ENCODE results near the gene PTPRM. TPM values are rescaled to one million over a fixed set of nuclear protein-coding genes. Genes with fewer than 3 reads are reported as not detected.
"Not testable (repeated sequence)": the region's sequence is repeated elsewhere in the genome, so short reads cannot be mapped to it uniquely, and the experiment has no call there.

PTPRM gene
- total RNA-seq, 1 experiment from 2014 or later: 100.0 TPM

DNA sequence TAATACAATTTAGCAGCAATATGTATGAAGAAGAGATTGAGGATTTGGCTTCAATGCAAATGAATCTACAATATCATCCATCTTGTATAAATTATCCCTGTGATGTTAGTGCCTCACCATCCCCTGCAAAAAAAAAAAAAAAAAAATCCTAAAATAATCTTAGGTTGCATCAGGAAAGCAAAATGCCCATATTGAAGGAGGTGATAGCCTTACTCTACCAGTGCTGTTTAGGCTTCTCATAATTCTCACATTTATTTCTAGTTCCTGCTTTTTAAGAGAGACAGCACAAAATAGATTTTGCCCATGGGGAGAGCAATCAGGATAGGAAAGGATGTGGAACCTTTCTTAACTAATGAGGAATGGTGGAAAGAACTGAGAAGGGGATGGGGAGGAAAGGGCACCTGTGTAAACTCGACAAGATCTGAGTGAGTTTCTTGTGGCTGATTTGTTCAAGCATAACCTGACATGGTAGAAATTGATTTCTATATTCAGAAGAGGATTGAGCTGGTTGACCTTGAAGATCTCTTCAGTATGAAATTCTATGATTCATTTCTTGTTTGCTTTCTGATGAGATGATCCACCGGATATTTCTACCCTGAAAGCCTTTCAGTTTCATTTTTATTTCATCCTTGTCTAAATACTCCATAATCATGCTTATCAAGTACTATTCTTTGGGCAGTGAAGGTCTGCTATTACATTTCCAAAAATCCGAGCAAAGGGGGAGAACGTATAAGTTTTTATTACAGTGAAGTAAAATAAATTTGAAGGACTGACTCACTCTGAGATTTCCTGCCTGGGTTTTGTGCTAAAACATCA lies 391.2 kb downstream of the PTPRM start:
- POLR2A ChIA-PET: no interaction called here
- intact Hi-C loops (cut with micrococcal nuclease; ENCODE audit: unreplicated experiment): no loop called here
- H3K4me1 ChIP-seq: no peaks in the 10 kb centered on the region

DNA sequence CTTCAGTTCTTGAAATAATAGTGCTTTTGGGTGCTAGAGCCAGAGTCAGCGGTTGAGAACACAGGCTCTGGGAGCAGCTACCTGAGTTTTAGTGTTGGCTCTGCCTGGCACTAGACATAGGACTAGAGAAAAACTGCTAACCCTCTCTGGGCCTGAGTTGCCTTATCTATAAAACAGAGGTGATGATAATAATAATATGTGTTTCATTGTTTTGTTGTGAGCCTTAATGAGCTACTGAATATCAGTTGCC lies 391.7 kb downstream of the PTPRM start:
- Mint-ChIP-seq H3K4me1 (ENCODE audit: low read depth, unreplicated experiment) (peaks cover 16% of the 10 kb centered on the region), H3K36me3 (ENCODE audit: insufficient read depth, unreplicated experiment) (peaks cover 35% of the 10 kb centered on the region), H3K4me3 (ENCODE audit: unreplicated experiment) (no peak overlapping the region), H3K27me3 (ENCODE audit: insufficient read depth, unreplicated experiment) (no peaks in the 10 kb centered on the region), H3K9me3 (ENCODE audit: unreplicated experiment) (no peaks in the 10 kb centered on the region), H3K27ac (ENCODE audit: unreplicated experiment) (no peak overlapping the region)
- intact Hi-C loops (cut with micrococcal nuclease; ENCODE audit: unreplicated experiment): no loop called here
- H3K36me3 ChIP-seq (ENCODE audit: control insufficient read depth, insufficient read depth, low read length): no peaks in the 10 kb centered on the region
- TF ChIP-seq, protein P1, sequence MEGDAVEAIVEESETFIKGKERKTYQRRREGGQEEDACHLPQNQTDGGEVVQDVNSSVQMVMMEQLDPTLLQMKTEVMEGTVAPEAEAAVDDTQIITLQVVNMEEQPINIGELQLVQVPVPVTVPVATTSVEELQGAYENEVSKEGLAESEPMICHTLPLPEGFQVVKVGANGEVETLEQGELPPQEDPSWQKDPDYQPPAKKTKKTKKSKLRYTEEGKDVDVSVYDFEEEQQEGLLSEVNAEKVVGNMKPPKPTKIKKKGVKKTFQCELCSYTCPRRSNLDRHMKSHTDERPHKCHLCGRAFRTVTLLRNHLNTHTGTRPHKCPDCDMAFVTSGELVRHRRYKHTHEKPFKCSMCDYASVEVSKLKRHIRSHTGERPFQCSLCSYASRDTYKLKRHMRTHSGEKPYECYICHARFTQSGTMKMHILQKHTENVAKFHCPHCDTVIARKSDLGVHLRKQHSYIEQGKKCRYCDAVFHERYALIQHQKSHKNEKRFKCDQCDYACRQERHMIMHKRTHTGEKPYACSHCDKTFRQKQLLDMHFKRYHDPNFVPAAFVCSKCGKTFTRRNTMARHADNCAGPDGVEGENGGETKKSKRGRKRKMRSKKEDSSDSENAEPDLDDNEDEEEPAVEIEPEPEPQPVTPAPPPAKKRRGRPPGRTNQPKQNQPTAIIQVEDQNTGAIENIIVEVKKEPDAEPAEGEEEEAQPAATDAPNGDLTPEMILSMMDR (IDR thresholded peaks at IDR 0.05; ENCODE audit: insufficient read depth in 1 of 2, low read depth in 1 of 2, low read length in 1 of 2, severe bottlenecking in 1 of 2, unreplicated experiment in 1 of 2): no peak
- DNase-seq: no peak
- no peak overlapping the region for H3K4me3 ChIP-seq (ENCODE audit: low read depth, low read length)
- ChIA-PET CTCF (no interaction called here), POLR2A (no interaction called here)
- H3K9me3 ChIP-seq: no peaks in the 10 kb centered on the region
- no TSS peak for BruUV-seq (replicated peaks)
- H3K4me1 ChIP-seq: no peaks in the 10 kb centered on the region
- H3K27me3 ChIP-seq (replicated peaks; ENCODE audit: control insufficient read depth, insufficient read depth, low read length): no peaks in the 10 kb centered on the region

More for the DNA sequence above, 391.2 kb downstream of the PTPRM start:
- no peaks in the 10 kb centered on the region for H3K9me3 Mint-ChIP-seq (ENCODE audit: unreplicated experiment)
- TF ChIP-seq, protein P1 (IDR thresholded peaks at IDR 0.05; ENCODE audit: insufficient read depth in 1 of 2, low read depth in 1 of 2, low read length in 1 of 2, severe bottlenecking in 1 of 2, unreplicated experiment in 1 of 2): no peak
- no TSS peak for BruUV-seq (replicated peaks)
- H3K27ac Mint-ChIP-seq (ENCODE audit: unreplicated experiment): no peak overlapping the region
- Histone ChIP-seq H3K27me3 (replicated peaks; ENCODE audit: control insufficient read depth, insufficient read depth, low read length) (no peaks in the 10 kb centered on the region), H3K4me3 (ENCODE audit: low read depth, low read length) (no peak overlapping the region), H3K9me3 (no peaks in the 10 kb centered on the region), H3K36me3 (ENCODE audit: control insufficient read depth, insufficient read depth, low read length) (no peaks in the 10 kb centered on the region)
- H3K36me3 Mint-ChIP-seq (ENCODE audit: insufficient read depth, unreplicated experiment): peaks cover 36% of the 10 kb centered on the region
- H3K27me3 Mint-ChIP-seq (ENCODE audit: insufficient read depth, unreplicated experiment): no peaks in the 10 kb centered on the region
- peaks cover 16% of the 10 kb centered on the region for H3K4me1 Mint-ChIP-seq (ENCODE audit: low read depth, unreplicated experiment)
- no peak overlapping the region for H3K4me3 Mint-ChIP-seq (ENCODE audit: unreplicated experiment)
- CTCF ChIA-PET: no interaction called here
- no peak for DNase-seq

DNA sequence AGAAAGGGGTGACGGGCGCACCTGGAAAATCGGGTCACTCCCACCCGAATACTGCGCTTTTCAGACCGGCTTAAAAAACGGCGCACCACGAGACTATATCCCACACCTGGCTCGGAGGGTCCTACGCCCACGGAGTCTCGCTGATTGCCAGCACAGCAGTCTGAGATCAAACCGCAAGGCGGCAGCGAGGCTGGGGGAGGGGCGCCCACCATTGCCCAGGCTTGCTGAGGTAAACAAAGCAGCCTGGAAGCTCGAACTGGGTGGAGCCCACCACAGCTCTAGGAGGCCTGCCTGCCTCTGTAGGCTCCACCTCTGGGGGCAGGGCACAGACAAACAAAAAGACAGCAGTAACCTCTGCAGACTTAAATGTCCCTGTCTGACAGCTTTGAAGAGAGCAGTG lies 399.6 kb downstream of the PTPRM start:
- H3K27me3 Mint-ChIP-seq (ENCODE audit: insufficient read depth, unreplicated experiment); H3K27me3 ChIP-seq (replicated peaks; ENCODE audit: control insufficient read depth, insufficient read depth, low read length); H3K4me1 Mint-ChIP-seq (ENCODE audit: low read depth, unreplicated experiment); H3K9me3 ChIP-seq; H3K4me3 ChIP-seq (ENCODE audit: low read depth, low read length); H3K9me3 Mint-ChIP-seq (ENCODE audit: unreplicated experiment); H3K4me3 Mint-ChIP-seq (ENCODE audit: unreplicated experiment); intact Hi-C loops (cut with micrococcal nuclease; ENCODE audit: unreplicated experiment); POLR2A ChIA-PET; H3K27ac Mint-ChIP-seq (ENCODE audit: unreplicated experiment); H3K36me3 ChIP-seq (ENCODE audit: control insufficient read depth, insufficient read depth, low read length); BruUV-seq (replicated peaks); CTCF ChIA-PET; H3K4me1 ChIP-seq; DNase-seq: not testable (repeated sequence)
- peaks cover 30% of the 10 kb centered on the region for H3K36me3 Mint-ChIP-seq (ENCODE audit: insufficient read depth, unreplicated experiment)

Measured in Caco-2 (cell line).